Stomach (tissue), 4 donors: ENCODE results near the gene ZNF440.

Experiments
- EP300 ChIP-seq: sonication (generic); formaldehyde crosslinking; IDR thresholded peaks from one replicate; pipeline ENCODE4 v1.6.1; 2017; ENCODE audit warnings: antibody characterized with exemption
- POLR2A ChIP-seq, 4 donors: fragments of 450-650 bp; IDR thresholded peaks; one replicate each; pipeline ENCODE4 v1.6.1; 2016; ENCODE audit warnings: antibody characterized with exemption in 4 of 4, control low read depth in 2 of 4, mild to moderate bottlenecking in 1 of 4, moderate library complexity in 1 of 4
- POLR2AphosphoS5 ChIP-seq, 3 donors: sonication (generic); formaldehyde crosslinking; IDR thresholded peaks; one replicate each; pipeline ENCODE4 v1.6.1; 2016; ENCODE audit warnings: antibody characterized with exemption in 3 of 3
- TF ChIP-seq, protein P1 (sequence below), 7 experiments: fragments of 450-650 bp in 4 of 7; fragments of 200-600 bp in 3 of 7; sonication (generic) in 3 of 7; IDR thresholded peaks; one replicate each; pipeline ENCODE4 v1.5.1; 2016 to 2019; ENCODE audit warnings: antibody characterized with exemption in 7 of 7, control low read depth in 2 of 7, mild to moderate bottlenecking in 1 of 7

DNA sequence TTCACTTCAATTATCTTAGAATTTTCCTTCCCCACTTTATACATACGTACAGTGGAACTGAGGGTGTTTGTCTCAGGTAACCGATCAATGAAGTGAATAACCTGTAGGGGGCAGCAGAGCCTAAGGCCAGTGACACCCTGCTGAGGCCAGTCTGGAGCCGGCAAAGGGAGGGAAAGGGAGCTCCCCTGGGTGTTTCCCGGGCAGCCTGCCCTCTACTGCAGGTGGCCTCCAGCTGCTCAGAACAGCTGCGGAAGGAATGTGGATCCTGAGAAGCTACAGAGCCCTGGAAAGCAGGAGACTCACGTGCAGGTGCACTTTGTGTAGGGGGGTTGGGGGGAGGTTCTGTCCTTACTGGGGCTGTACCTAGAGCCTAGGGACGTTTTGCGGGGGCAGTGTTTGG lies 16.6 kb upstream of the ZNF440 start:
- no peak for TF ChIP-seq POLR2A (IDR thresholded peaks at IDR 0.05)
- TF ChIP-seq, protein P1, sequence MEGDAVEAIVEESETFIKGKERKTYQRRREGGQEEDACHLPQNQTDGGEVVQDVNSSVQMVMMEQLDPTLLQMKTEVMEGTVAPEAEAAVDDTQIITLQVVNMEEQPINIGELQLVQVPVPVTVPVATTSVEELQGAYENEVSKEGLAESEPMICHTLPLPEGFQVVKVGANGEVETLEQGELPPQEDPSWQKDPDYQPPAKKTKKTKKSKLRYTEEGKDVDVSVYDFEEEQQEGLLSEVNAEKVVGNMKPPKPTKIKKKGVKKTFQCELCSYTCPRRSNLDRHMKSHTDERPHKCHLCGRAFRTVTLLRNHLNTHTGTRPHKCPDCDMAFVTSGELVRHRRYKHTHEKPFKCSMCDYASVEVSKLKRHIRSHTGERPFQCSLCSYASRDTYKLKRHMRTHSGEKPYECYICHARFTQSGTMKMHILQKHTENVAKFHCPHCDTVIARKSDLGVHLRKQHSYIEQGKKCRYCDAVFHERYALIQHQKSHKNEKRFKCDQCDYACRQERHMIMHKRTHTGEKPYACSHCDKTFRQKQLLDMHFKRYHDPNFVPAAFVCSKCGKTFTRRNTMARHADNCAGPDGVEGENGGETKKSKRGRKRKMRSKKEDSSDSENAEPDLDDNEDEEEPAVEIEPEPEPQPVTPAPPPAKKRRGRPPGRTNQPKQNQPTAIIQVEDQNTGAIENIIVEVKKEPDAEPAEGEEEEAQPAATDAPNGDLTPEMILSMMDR (IDR thresholded peaks at IDR 0.05), result peak in 5 of 7 experiments; percentile 64 to 89 (median 83)
- TF ChIP-seq EP300, result no peak
- peak; percentile 29 to 73 (median 62) for TF ChIP-seq POLR2AphosphoS5 (IDR thresholded peaks at IDR 0.05)
